ENCODE data around the gene CLSTN2.
A peak's percentile ranks its signal among the peaks of the same experiment; 100 is the strongest.

CLSTN2 gene

DNA sequence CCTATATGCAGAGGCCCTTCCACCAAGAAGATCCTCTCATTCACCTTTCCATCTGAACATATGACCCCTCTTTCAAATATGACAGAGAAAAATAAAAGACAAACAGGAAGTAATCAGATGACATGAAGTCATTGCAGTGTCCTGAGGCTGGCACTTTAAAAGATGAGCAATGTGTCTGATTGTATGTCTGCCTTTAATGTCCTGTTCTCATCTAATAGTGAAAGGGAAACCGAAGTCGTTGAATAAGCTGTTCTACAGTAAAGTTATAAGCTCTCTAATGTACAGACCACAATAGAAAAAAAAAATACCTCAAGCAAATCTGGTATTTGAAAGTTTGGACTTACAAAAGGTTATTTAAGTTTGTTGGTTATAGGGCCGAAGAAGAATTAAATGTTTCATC, 243.0 kb downstream of the CLSTN2 start:
- Mint-ChIP-seq H3K9me3 (no peaks in the 10 kb centered on the region), H3K27me3 (peaks cover 18% of the 10 kb centered on the region), H3K4me3 (no peak overlapping the region), H3K4me1 (no peaks in the 10 kb centered on the region), H3K27ac (no peak overlapping the region)
- ATAC-seq (no peak), DNase-seq (no peak)

DNA sequence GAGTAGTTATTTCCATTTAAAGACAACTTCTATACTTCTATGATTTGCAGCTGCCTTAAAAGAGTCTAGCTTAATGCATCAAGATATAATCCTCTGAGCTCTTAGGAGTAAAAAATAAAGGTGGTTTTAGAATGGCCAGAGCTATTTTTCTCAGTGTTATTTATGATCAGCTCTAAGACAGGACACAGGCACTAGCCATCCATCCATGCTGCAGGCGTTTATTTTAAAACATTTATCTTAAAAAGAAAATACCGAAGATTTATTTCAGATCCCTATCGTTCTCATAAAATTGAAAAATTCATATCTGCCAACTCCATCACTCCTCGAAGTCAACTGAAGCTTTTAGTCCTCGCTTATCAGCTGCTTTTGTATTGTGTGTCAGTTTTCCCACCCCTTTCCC, 243.5 kb downstream of the CLSTN2 start:
- Mint-ChIP-seq H3K27me3 (peaks cover 18% of the 10 kb centered on the region), H3K4me1 (no peaks in the 10 kb centered on the region), H3K27ac (no peak overlapping the region), H3K9me3 (no peaks in the 10 kb centered on the region), H3K4me3 (no peak overlapping the region)
- no peak for DNase-seq
- no peak for ATAC-seq

DNA sequence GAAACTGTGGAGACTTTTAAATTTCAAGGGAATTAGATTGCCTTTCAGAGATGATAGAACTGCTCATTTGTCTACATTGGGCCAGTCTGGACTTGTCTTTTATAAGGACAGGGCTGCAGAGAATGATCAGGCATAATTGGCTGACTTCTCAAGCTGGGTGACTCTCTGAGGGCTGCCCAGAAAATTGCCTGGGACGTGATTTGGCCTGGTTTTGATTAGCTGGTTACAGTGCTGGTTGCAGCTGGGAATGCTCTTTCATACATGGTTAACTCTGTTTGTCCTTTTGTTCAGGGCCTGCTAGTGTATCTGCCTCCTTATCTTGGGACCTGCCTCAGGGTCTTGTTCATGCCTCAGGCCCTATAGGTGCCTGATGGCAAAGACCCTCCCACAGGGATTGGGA, 245.6 kb downstream of the CLSTN2 start:
- Mint-ChIP-seq H3K4me3 (no peak overlapping the region), H3K4me1 (no peaks in the 10 kb centered on the region), H3K27me3 (peaks cover 6% of the 10 kb centered on the region), H3K27ac (no peak overlapping the region), H3K9me3 (no peaks in the 10 kb centered on the region)
- ATAC-seq (no peak), DNase-seq (no peak)

DNA sequence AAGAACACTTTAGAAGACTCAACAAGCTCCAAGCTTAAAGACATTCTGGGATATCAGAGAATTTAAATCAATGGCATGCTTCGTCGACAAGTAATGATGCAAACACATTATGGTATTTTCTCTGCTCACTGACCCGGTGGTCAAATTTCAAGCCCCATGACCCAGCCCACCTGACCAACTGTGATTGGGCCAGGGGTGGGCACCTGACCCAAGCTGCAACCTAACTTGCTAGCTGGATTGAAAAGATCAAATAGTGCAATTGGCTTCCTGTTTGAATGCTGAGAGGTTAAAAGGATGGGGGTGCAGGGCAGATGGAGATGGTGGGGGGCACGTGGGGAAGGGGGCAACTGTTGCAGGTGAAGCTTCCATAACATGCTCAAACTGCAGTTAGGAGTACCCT, 250.4 kb downstream of the CLSTN2 start:
- ATAC-seq: no peak
- no peaks in the 10 kb centered on the region for H3K27me3 Mint-ChIP-seq
- peak overlapping the region in 1 of 2 donors; percentile 55 for H3K27ac Mint-ChIP-seq
- no peak overlapping the region for H3K4me3 Mint-ChIP-seq
- no peaks in the 10 kb centered on the region for H3K4me1 Mint-ChIP-seq
- no peaks in the 10 kb centered on the region for H3K9me3 Mint-ChIP-seq
- DNase-seq: no peak

DNA sequence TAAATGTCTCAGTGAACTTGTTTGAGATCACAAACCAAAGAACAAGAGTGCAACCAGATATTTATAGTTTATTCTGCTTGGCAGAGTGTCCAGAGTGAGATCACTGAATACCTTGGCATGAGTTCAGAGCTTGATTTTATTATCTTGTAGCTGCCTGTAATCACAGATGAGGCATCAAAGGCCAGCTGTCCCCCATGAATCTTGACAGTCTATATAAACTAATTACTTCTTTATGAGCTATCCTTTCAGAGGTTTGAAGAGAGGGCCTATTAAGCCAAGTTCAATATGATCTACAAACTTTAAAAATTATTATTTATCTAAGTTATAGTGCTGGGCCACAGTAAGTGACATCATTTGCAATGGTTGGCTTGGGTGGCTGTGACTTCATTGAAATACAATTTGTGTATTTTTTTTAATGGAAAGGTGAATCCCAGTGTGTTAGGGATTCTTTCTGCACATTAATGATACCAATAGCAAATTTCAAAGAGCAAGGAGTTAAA, 251.5 kb downstream of the CLSTN2 start:
- H3K4me1 Mint-ChIP-seq: no peaks in the 10 kb centered on the region
- no peak for ATAC-seq
- H3K9me3 Mint-ChIP-seq: no peaks in the 10 kb centered on the region
- H3K27me3 Mint-ChIP-seq: no peaks in the 10 kb centered on the region
- no peak for DNase-seq
- H3K4me3 Mint-ChIP-seq: no peak overlapping the region
- no peak overlapping the region for H3K27ac Mint-ChIP-seq

DNA sequence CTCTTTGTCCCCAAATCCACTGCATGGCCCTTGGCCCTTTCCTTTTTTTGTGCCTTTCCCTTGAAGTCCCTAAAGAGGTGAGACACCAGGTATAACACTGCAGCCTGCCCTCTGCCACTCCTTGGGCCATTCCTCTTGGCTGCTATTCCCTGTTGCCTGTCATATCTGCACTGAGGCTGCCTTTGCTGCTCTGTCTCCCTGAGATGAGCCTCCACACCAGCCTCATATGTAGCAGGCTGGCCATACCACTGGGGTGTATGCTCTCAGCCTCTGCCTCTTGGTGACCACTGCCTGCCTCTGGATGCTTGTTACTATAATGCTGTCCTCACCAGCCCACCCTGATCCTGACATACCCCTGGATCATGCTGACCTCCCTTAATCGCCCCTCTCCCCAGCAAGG, 252.0 kb downstream of the CLSTN2 start:
- Mint-ChIP-seq H3K4me1 (no peaks in the 10 kb centered on the region), H3K27me3 (no peaks in the 10 kb centered on the region), H3K9me3 (no peaks in the 10 kb centered on the region), H3K27ac (no peak overlapping the region), H3K4me3 (no peak overlapping the region)
- ATAC-seq: no peak
- no peak for DNase-seq

DNA sequence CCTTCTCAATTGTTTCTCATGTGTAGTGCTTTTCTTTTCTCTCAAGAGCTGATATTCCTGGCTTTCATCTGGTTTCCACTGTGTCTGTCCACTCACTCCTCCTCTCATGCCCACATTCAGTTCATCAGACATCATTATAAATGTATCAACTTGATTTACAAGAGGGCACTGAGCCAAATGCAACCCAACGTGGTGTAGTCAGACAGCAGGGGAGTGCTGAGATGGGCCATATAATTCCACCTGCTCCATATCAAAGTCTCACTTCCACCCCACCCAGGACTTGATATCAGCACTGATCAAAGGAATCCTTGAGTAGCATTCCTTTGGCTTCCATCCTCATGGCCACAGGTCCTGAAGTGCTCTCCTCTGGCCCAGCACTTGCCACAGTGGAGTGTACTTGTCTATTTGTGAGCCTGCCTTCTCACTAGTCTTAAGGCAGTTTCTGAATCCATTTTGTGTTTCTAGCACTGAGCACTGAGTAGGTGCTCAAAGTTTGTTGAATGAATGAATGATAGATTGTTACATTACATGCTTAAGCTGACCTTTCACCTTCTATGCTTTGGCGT, 252.8 kb downstream of the CLSTN2 start:
- Mint-ChIP-seq H3K27ac (no peak overlapping the region), H3K4me3 (no peak overlapping the region), H3K27me3 (no peaks in the 10 kb centered on the region), H3K4me1 (no peaks in the 10 kb centered on the region), H3K9me3 (peaks cover 0 to 3% of the 10 kb centered on the region in 2 donors)
- ATAC-seq (no peak), DNase-seq (no peak)

DNA sequence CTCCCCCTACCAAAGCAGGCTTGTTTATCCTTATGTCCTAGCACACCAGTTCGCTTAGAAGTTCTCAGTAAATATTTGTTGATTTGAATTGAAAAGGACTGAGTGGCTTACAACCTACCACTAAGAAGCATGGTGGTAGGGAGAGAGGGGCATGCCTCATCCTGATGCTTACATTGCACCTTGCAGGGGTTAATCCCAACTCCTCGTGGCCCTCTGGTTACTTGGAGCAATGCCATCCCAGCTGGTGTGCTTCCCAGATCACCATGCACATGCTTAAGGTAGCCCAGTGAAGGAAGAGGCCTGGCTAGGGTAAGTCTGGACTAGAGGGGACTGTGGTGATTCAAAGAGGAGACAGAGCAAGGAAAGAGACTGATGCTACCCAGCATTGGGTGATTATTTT, 253.3 kb downstream of the CLSTN2 start:
- Mint-ChIP-seq H3K4me1 (no peaks in the 10 kb centered on the region), H3K27ac (no peak overlapping the region), H3K9me3 (peaks cover 1 to 7% of the 10 kb centered on the region in 2 donors), H3K4me3 (no peak overlapping the region), H3K27me3 (no peaks in the 10 kb centered on the region)
- DNase-seq (no peak), ATAC-seq (no peak)

DNA sequence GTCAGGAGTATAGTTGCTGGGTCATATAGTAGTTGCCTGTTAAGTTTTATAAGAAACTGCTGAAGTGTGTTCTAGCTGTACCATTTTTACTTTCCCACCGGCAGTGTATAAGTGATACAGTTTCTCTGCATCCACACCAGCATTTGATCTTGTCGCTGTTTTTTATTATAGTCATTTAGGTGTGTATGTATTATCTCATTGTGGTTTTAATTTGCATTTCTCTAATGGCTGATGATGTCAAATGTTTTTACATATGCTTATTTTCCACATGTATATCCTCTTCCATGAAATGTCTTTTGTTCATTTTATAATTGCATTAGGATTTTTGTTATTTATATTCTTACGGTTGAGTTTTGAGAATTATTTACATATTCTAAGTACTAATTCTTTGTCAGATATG, 254.3 kb downstream of the CLSTN2 start:
- H3K27ac Mint-ChIP-seq: no peak overlapping the region
- no peak overlapping the region for H3K4me3 Mint-ChIP-seq
- ATAC-seq (no peak), DNase-seq (no peak)
- no peaks in the 10 kb centered on the region for H3K27me3 Mint-ChIP-seq
- peaks cover 10 to 16% of the 10 kb centered on the region in 2 donors for H3K9me3 Mint-ChIP-seq
- no peaks in the 10 kb centered on the region for H3K4me1 Mint-ChIP-seq

DNA sequence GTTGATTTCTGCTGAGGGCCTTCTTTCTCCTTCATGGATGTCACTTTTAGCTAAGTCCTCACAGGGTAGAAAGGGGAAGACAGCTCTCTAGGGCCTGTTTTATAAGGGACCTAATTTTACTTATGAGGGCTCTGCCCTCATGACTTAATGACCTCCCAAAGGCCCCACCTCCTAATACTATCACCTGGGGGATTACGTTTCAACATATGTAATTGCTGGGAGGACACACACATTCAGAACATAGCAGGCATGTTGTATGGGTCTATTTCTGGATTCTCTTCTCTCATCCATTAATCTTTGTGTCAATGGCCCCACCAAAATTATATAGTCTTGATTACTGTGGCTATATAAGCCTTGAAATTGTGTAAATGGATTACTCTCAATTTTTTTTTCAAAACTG, 255.0 kb downstream of the CLSTN2 start:
- no peak overlapping the region for H3K27ac Mint-ChIP-seq
- peaks cover 10 to 16% of the 10 kb centered on the region in 2 donors for H3K9me3 Mint-ChIP-seq
- no peaks in the 10 kb centered on the region for H3K4me1 Mint-ChIP-seq
- no peaks in the 10 kb centered on the region for H3K27me3 Mint-ChIP-seq
- ATAC-seq: no peak
- no peak for DNase-seq
- no peak overlapping the region for H3K4me3 Mint-ChIP-seq

DNA sequence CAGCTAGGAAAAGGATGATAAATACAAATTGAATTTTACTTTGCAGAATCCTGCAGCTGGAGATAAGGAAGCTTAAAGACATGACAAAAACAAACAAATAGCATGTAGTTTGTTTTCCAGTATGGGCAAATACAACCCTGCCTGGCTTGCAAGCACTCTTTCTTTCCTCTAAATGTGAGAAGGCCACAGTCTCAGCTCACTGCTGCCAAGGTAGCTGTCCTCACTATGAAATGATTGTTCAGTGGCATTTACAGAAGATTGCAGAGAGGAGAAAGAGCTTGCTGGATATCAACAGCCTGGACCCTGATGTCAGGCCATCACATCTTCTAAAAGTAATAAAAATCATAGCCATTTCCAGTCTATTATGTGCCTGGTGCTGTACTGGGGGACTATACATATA, 262.0 kb downstream of the CLSTN2 start:
- DNase-seq: no peak
- H3K27ac Mint-ChIP-seq: no peak overlapping the region
- ATAC-seq: no peak
- peaks cover 8% of the 10 kb centered on the region for H3K27me3 Mint-ChIP-seq
- no peak overlapping the region for H3K4me3 Mint-ChIP-seq
- H3K4me1 Mint-ChIP-seq: no peaks in the 10 kb centered on the region
- peaks cover 10 to 16% of the 10 kb centered on the region in 2 donors for H3K9me3 Mint-ChIP-seq

DNA sequence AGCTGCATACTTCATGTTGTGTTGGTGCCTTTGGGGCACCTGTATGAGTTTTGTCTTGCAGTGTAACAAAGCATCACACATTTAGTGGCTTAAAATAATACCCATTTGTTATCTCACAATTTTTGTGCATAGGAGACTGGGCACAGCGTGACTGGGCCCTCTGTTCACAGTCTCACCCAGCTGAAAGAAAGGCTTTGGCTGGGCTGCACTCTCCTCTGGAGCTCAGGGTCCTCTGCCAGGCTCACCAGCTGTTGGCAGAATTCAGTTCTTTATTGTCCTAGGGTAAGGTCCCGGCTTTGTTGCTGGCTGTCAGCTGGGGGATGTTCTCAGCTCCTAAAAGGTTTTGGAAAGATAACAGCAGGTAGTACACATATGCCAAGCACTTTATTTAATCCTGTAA, 263.3 kb downstream of the CLSTN2 start:
- Mint-ChIP-seq H3K9me3 (peaks cover 10 to 14% of the 10 kb centered on the region in 2 donors), H3K27me3 (peaks cover 13% of the 10 kb centered on the region), H3K4me1 (no peaks in the 10 kb centered on the region), H3K4me3 (no peak overlapping the region), H3K27ac (no peak overlapping the region)
- ATAC-seq (no peak), DNase-seq (no peak)

DNA sequence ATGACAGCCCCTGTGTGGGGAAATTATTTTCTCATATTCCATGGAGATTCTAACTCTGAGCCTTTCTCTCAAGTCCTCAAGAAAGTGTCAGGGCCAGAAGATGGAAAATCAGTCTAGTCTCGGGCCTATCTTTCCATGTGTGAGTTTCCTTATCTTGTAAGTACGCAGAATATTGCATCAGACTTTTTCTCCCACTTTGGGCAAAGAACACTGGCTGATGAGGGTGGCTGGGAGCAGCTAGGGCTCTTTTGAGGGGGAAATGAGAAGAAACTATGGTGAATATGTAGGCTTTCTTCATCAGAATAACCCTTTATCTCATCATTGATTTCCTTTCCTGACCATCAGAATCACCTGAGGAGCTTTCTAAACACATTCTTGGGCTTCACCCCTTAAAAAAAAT, 264.0 kb downstream of the CLSTN2 start:
- Mint-ChIP-seq H3K27me3 (peaks cover 21% of the 10 kb centered on the region), H3K9me3 (peaks cover 2 to 6% of the 10 kb centered on the region in 2 donors), H3K27ac (no peak overlapping the region), H3K4me1 (no peaks in the 10 kb centered on the region), H3K4me3 (no peak overlapping the region)
- ATAC-seq: no peak
- no peak for DNase-seq

DNA sequence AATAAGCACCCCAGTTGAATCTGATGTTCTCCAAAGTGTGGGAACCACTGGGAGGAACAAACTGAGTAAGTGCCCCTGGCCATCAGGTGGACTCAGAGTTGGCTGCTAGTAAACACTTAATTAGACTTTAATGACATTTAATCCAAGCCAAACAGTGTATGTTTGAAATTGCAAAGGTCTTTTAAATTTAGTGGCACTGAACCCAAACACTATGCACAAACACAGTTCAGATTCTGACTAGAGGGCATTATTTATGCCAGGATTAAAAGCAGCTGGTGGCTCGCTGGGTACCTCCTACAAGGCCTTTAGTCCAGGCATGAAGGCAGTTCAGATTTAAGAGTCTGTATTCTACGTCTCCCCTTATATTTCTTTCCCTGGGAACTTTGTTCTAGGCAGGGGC, 264.8 kb downstream of the CLSTN2 start:
- no peak for ATAC-seq
- Mint-ChIP-seq H3K4me3 (no peak overlapping the region), H3K4me1 (no peaks in the 10 kb centered on the region), H3K27me3 (peaks cover 21% of the 10 kb centered on the region), H3K27ac (no peak overlapping the region), H3K9me3 (peaks cover 0 to 6% of the 10 kb centered on the region in 2 donors)
- DNase-seq: no peak

DNA sequence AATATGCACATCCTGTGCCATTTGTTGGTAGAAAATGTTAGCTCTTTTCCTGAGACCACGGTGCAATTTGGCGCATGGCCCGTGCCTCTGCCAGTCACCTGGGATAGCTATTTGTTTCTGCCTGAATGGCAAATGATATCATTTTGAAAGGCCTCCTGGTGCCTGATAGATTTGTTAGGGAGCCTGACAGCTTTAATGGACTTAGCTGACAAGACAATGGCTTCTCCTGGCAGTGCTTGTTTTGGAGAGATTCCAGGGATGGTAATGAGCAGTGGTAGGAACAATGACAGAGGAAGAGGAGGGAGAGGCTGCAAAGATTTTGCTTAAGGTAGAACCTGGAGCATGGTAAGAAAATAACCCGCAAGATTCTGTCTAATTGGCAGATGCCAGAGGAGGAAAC, 268.5 kb downstream of the CLSTN2 start:
- Mint-ChIP-seq H3K27me3 (peaks cover 28% of the 10 kb centered on the region), H3K4me1 (no peaks in the 10 kb centered on the region), H3K9me3 (peaks cover 0 to 6% of the 10 kb centered on the region in 2 donors), H3K4me3 (no peak overlapping the region), H3K27ac (no peak overlapping the region)
- DNase-seq (no peak), ATAC-seq (no peak)

DNA sequence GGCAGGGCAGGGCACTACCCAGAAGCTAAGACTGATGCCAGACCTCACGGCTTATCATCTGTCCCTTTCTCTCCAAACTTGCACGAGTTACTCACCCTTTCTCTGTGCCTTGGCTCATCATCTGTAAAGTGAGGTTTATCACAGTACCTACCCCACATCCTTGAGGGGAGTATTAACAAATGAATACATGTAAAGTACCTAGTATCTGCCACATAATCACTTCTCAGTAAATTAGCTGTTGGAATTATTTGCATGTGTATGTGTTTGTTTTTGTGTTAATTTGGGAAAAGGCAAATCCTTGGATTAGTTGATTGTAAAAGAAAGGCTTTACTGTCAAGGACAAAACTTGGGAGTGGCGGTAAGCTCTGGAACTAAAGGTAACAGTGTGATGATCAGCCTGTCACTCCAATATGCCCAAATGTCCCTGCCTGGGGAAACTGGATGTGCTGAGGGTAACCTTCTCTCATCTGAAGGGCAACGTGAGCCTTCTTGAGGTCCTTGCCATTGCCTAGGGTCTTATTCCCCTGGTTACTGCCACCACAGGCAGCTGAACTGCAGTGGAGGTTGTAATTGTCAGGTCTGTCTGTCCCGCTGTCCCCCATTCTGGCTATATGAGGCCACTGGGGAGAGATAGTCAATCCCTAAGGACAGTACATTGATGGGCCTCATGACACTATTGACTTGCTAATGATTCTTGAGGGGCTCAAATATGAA, 269.4 kb downstream of the CLSTN2 start:
- Mint-ChIP-seq H3K4me1 (no peaks in the 10 kb centered on the region), H3K4me3 (no peak overlapping the region), H3K9me3 (peaks cover 0 to 6% of the 10 kb centered on the region in 2 donors), H3K27me3 (peaks cover 31% of the 10 kb centered on the region), H3K27ac (no peak overlapping the region)
- DNase-seq: no peak
- no peak for ATAC-seq

DNA sequence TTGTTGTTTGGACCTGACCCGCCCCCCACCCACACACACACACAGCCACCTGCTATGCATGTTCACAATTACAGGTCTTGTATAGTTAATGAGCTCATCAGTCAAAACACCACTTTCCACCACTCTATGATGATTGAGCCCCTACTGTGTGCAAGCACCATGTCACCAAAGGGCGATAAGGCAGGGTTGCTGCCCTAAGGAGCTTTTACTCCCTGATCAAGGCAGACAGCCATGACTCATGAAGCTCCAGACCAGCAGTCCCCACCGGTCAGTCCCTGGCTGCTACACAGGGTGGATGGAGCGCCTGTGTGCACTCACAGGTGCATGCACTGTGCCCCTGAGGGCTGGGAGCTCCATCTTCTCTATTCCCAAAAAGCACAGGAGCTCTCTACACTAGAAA, 270.6 kb downstream of the CLSTN2 start:
- Mint-ChIP-seq H3K4me1 (no peaks in the 10 kb centered on the region), H3K27me3 (peaks cover 43% of the 10 kb centered on the region), H3K4me3 (no peak overlapping the region), H3K27ac (no peak overlapping the region), H3K9me3 (peaks cover 0 to 6% of the 10 kb centered on the region in 2 donors)
- ATAC-seq (no peak), DNase-seq (no peak)

Measured in stimulated activated naive CD8-positive, alpha-beta T cell treated with anti-CD3 and anti-CD28 coated beads, Interleukin-15, amount 100 ng/mL, for 72 hours (primary cell).